ENCODE measurements around the gene ENTPD7. TPM values are rescaled to one million over a fixed set of nuclear protein-coding genes. Genes with fewer than 3 reads are reported as not detected.
"Not testable (repeated sequence)": the region's sequence is repeated elsewhere in the genome, so short reads cannot be mapped to it uniquely, and the experiment has no call there.

ENTPD7 gene
- total and polyA plus RNA-seq, 10 of the 15 experiments (the other 5 are each of a cell fraction or from before 2014, with no cell fraction given) = 0.73 to 6.7 (median 5.2) TPM

GRCh38 chr10:99733366-99733765, 74.1 kb downstream of the ENTPD7 start (continued):
- TF ChIP-seq CUX1 (IDR thresholded peaks at IDR 0.05; ENCODE audit: insufficient replicate concordance, low read depth, low read length) = no peak
- TF ChIP-seq RAD21 (IDR thresholded peaks at IDR 0.05; ENCODE audit: insufficient read depth, low read depth, low read length) = no peak
- no peak for TF ChIP-seq MEF2B (IDR thresholded peaks at IDR 0.05; ENCODE audit: partially characterized antibody, poor library complexity, severe bottlenecking)
- TF ChIP-seq CREB1 (IDR thresholded peaks at IDR 0.05; ENCODE audit: low read depth) = no peak

DNA sequence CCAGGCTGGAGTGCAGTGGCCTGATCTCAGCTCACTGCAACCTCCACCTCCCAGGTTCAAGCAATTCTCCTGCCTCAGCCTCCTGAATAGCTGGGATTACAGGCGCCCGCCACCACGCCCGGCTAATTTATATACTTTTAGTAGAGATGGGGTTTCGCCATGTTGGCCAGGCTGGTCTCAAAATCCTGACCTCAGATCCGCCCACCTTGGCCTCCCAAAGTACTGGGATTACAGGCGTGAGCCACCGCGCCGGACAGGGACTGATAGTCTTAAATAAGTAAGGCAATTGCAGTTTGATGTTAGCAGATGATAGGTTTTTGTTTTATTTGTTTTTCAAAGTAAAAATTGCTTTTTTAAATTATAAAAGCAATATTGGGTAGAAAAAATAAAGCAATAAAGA, 74.8 kb downstream of the ENTPD7 start:
- H3K27me3 ChIP-seq (replicated peaks in 1 of 2; ENCODE audit: control insufficient read depth in 2 of 2, insufficient read depth in 2 of 2, low read length in 1 of 2); H4K20me1 ChIP-seq (ENCODE audit: control insufficient read depth, insufficient read depth); H3K4me2 ChIP-seq (ENCODE audit: control insufficient read depth, insufficient read depth); H3K36me3 ChIP-seq (ENCODE audit: control insufficient read depth in 2 of 2, insufficient read depth in 2 of 2, low read length in 1 of 2); H3K4me3 ChIP-seq; BruUV-seq (replicated peaks); ATAC-seq; in situ Hi-C loops (cut with MboI); H3K9me3 ChIP-seq (replicated peaks; ENCODE audit: control insufficient read depth, insufficient read depth, low read length); DNase-seq (ENCODE audit: low read depth, low spot score); H3K4me1 ChIP-seq (ENCODE audit: control insufficient read depth, insufficient read depth, low read length); H3K9ac ChIP-seq (ENCODE audit: control insufficient read depth, insufficient read depth, low read length); intact Hi-C loops (cut with micrococcal nuclease; ENCODE audit: unreplicated experiment); FAIRE-seq; H3K27ac ChIP-seq (ENCODE audit: control insufficient read depth, insufficient read depth); H2AFZ ChIP-seq (ENCODE audit: control insufficient read depth, low read depth, low read length): not testable (repeated sequence)
- POLR2A ChIA-PET = interaction anchor here (2.4 kb wide), 1 partner anchor 8 kb away, joined by 9 read pairs; no protein-coding TSS in a partner anchor
- SMC1A ChIA-PET (ENCODE audit: uncharacterized antibody, unreplicated experiment) = interaction anchor here (0.7 to 3.3 kb wide), 3 partner anchors 9 to 109 kb away, joined by 3 to 11 read pairs (median 3); no protein-coding TSS in a partner anchor
- 98% methylated on average over 6 of the region's 10 CpGs for WGBS (ENCODE audit: insufficient coverage, insufficient replicate concordance, low lambda C conversion rate, missing lambda C conversion rate)
- RAD21 ChIA-PET (ENCODE audit: unreplicated experiment) = interaction anchor here (0.5 to 2.4 kb wide), 2 partner anchors 32 to 39 kb away, joined by 3 to 11 read pairs; no protein-coding TSS in a partner anchor
- H3K79me2 ChIP-seq (ENCODE audit: control insufficient read depth, insufficient read depth, low read length) = peaks cover 32% of the 10 kb centered on the region
- CTCF ChIA-PET = interaction anchor here (0.7 to 4.1 kb wide), 3 partner anchors 9 to 298 kb away, joined by 4 to 17 read pairs (median 4); no protein-coding TSS in a partner anchor
